H1 (cell line): ENCODE measurements around the gene ANK3. TPM values are rescaled to one million over a fixed set of nuclear protein-coding genes. Genes with fewer than 3 reads are reported as not detected.

ENCODE experiments used
- EZH2 ChIP-seq: fragments of 200-600 bp; sonication (generic); IDR thresholded peaks from 2 replicates; pipeline ENCODE4 v1.7.1; 2012; ENCODE audit warnings: low read depth, mild to moderate bottlenecking, moderate library complexity, low read length, inconsistent platforms; ENCODE audit not compliant: severe bottlenecking
- HDAC6 ChIP-seq: IDR thresholded peaks from one replicate; pipeline ENCODE4 v1.7.1; 2012; ENCODE audit warnings: low read depth, mild to moderate bottlenecking, inconsistent platforms, low read length, moderate library complexity
- RAD21 ChIP-seq, 2 experiments: IDR thresholded peaks in 1 of 2; conservative IDR thresholded peaks in 1 of 2; 2 replicates each; pipeline ENCODE4 v1.6.1; 2011; ENCODE audit warnings: low read depth in 2 of 2, low read length in 2 of 2, improper control_type of control experiment in 1 of 2, inconsistent platforms in 1 of 2, mild to moderate bottlenecking in 1 of 2, moderate library complexity in 1 of 2
- USF2 ChIP-seq: IDR thresholded peaks from 2 replicates; pipeline ENCODE4 v1.6.1; 2011; ENCODE audit warnings: low read length, improper control_type of control experiment
- polyA plus RNA-seq, 7 experiments: library from polyadenylated mRNA; depleted of rRNA in 3 of 7; stranded (reverse) in 5 of 7; unstranded in 2 of 7; fragments of >200 nt in 5 of 7; fragments of 200-250 nt in 2 of 7; gene quantifications; 1 replicate in 5 of 7; 2 replicates in 1 of 7; 4 replicates in 1 of 7; pipeline versions ENCODE4 v1.2.1 to v1.2.3, GENCODE V29; 2011 to 2013; ENCODE audit warnings: missing spikeins in 2 of 7, mixed read lengths in 2 of 7
- total RNA-seq: library from RNA; stranded (reverse); fragmentation: NEBNext Ultra II Directional; extraction: Animal tissue kit (Norgen Biotek cat#: 25700); gene quantifications from 2 replicates; pipeline ENCODE4 v1.2.1, GENCODE V29; 2021

ANK3 gene
- total and polyA plus RNA-seq, 2 of the 8 experiments (the other 6 are each of a cell fraction or from before 2014, with no cell fraction given): 18.1 to 67.9 TPM

- TF ChIP-seq USF2 (no peak), HDAC6 (no peak), RAD21 (IDR thresholded peaks at IDR 0.05 in 1 of 2, conservative IDR thresholded peaks at IDR 0.05 in 1 of 2; ENCODE audit: low read depth in 2 of 2, low read length in 2 of 2) (no peak), EZH2 (no peak)
Observed at GRCh38 chr10:60406182-60406581, 16.5 kb upstream of the ANK3 start (continued).
